Vagina (tissue), 2 donors: ENCODE data around the gene RNF181.

ENCODE experiments used
- POLR2A ChIP-seq, 2 donors: fragments of 450-650 bp; IDR thresholded peaks; one replicate each; pipeline ENCODE4 v1.6.1; 2017; ENCODE audit warnings: antibody characterized with exemption in 2 of 2, mild to moderate bottlenecking in 2 of 2, moderate library complexity in 2 of 2
- POLR2AphosphoS5 ChIP-seq, 2 donors: sonication (generic); formaldehyde crosslinking; IDR thresholded peaks; one replicate each; pipeline ENCODE4 v1.9.0; 2017; ENCODE audit warnings: antibody characterized with exemption in 2 of 2, mild to moderate bottlenecking in 2 of 2, low read depth in 1 of 2; ENCODE audit not compliant: insufficient read depth in 1 of 2
- TF ChIP-seq, protein P1 (sequence below), 3 experiments: fragments of 450-650 bp in 2 of 3; fragments of 200-600 bp in 1 of 3; sonication (generic) in 1 of 3; IDR thresholded peaks; one replicate each; pipeline ENCODE4 v1.5.1; 2017 to 2019; ENCODE audit warnings: antibody characterized with exemption in 3 of 3, mild to moderate bottlenecking in 2 of 3, moderate library complexity in 2 of 3

DNA sequence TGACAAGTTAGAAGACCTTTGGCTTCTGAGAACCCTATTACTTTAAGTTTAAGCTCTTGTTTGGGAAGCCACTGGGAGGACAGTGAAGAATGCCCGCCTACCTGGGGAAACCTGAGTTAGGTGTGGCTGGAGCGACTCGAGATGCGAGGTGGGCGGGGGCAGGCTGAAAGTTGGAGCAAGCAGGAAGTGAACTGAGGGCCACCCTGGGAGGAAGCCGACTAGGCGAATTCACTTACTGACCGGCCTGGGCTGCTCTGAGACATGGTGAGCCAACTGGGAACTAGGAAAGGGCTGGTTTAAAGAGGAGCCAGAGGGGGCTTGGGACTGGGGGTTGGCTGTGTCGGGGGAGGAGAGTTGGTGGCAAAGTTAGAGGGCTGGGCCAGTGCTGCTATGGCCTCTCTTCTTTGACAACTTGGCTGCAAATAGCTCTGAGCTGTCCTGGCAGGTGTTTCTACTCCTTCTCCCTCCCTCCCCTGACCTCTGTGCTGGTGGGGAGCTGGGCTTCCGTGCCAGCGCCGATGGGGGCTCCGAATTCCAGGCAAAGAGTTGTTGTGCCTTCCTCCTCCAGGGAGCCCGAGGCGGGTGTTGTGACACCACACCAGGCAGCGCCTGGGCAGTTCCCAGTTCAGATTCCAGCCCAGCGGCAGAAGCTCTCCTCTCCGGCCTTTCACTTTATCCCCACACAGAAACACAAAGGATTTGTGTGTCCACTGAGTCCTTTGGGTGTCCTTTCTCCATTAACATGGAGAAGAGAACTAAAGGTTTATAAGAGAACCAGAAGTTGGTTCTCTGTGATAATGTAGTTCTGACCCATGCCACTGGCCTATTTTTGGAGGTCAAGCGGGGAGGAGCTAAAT, 17.9 kb upstream of the RNF181 start, which contains the start of gene VAMP8:
- TF ChIP-seq POLR2A (IDR thresholded peaks at IDR 0.05), result no peak
- TF ChIP-seq POLR2AphosphoS5 (IDR thresholded peaks at IDR 0.05; ENCODE audit: insufficient read depth in 1 of 2, low read depth in 1 of 2), result no peak
- TF ChIP-seq, protein P1, sequence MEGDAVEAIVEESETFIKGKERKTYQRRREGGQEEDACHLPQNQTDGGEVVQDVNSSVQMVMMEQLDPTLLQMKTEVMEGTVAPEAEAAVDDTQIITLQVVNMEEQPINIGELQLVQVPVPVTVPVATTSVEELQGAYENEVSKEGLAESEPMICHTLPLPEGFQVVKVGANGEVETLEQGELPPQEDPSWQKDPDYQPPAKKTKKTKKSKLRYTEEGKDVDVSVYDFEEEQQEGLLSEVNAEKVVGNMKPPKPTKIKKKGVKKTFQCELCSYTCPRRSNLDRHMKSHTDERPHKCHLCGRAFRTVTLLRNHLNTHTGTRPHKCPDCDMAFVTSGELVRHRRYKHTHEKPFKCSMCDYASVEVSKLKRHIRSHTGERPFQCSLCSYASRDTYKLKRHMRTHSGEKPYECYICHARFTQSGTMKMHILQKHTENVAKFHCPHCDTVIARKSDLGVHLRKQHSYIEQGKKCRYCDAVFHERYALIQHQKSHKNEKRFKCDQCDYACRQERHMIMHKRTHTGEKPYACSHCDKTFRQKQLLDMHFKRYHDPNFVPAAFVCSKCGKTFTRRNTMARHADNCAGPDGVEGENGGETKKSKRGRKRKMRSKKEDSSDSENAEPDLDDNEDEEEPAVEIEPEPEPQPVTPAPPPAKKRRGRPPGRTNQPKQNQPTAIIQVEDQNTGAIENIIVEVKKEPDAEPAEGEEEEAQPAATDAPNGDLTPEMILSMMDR (IDR thresholded peaks at IDR 0.05), result no peak
